HL-60 (cell line): ENCODE measurements around the gene IRGQ.

Experiments used
- GABPA ChIP-seq: IDR thresholded peaks from 2 replicates; pipeline ENCODE4 v1.6.1; 2012; ENCODE audit warnings: low read depth
- POLR2AphosphoS5 ChIP-seq: IDR thresholded peaks from 2 replicates; pipeline ENCODE4 v1.6.1; 2012; ENCODE audit warnings: low read depth
- REST ChIP-seq: IDR thresholded peaks from 2 replicates; pipeline ENCODE4 v1.6.1; 2012; ENCODE audit warnings: low read depth; ENCODE audit not compliant: insufficient replicate concordance
- SPI1 ChIP-seq: IDR thresholded peaks from 2 replicates; pipeline ENCODE4 v1.6.1; 2012; ENCODE audit warnings: low read depth, mild to moderate bottlenecking, borderline replicate concordance
- TF ChIP-seq, protein P1 (sequence below): IDR thresholded peaks from one replicate; pipeline ENCODE4 v1.5.1; 2011; ENCODE audit warnings: low read length, control low read depth, inconsistent platforms; ENCODE audit not compliant: insufficient read depth

DNA sequence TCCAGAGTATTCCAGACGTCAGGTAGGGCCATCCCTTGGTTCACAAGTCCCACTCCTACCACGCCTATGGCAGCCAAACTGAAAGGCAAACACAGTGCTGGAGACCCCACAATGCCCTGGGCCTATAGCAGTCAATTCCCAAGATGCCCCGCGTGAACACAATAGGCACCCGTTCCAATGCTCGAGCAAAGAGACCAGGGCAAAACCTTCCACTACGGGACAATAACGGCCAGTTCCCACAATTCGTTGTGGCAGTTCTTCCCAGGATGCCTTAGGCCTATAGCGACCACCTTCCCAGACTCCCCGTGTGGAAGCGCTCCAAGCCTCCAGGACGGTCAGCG is 23.0 kb upstream of the IRGQ start:
- TF ChIP-seq, protein P1, sequence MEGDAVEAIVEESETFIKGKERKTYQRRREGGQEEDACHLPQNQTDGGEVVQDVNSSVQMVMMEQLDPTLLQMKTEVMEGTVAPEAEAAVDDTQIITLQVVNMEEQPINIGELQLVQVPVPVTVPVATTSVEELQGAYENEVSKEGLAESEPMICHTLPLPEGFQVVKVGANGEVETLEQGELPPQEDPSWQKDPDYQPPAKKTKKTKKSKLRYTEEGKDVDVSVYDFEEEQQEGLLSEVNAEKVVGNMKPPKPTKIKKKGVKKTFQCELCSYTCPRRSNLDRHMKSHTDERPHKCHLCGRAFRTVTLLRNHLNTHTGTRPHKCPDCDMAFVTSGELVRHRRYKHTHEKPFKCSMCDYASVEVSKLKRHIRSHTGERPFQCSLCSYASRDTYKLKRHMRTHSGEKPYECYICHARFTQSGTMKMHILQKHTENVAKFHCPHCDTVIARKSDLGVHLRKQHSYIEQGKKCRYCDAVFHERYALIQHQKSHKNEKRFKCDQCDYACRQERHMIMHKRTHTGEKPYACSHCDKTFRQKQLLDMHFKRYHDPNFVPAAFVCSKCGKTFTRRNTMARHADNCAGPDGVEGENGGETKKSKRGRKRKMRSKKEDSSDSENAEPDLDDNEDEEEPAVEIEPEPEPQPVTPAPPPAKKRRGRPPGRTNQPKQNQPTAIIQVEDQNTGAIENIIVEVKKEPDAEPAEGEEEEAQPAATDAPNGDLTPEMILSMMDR: no peak
- TF ChIP-seq REST (no peak), SPI1 (no peak), POLR2AphosphoS5 (no peak), GABPA (no peak)
